Hepatocyte (in vitro differentiated cells): Measurements from ENCODE around the gene SLC4A3. TPM values are rescaled to one million over a fixed set of nuclear protein-coding genes. Genes with fewer than 3 reads are reported as not detected.

Experiments used
- DNase-seq: peaks from one replicate; pipeline ENCODE4 v3.0.0-alpha.2; 2016; ENCODE audit warnings: low spot score
- H2AFZ ChIP-seq: fragments of 200-600 bp; sonication (generic); 2 replicates; pipeline ENCODE4 v1.6.0; 2016; ENCODE audit warnings: antibody characterized with exemption, mild to moderate bottlenecking
- H3K27ac ChIP-seq: fragments of 200-600 bp; sonication (generic); 2 replicates; pipeline ENCODE4 v1.5.1; 2016; ENCODE audit warnings: mild to moderate bottlenecking
- H3K27me3 ChIP-seq: fragments of 200-600 bp; sonication (generic); 2 replicates; pipeline ENCODE4 v1.6.1; 2016
- H3K36me3 ChIP-seq: fragments of 200-600 bp; sonication (generic); replicated peaks from 2 replicates; pipeline ENCODE4 v1.5.1; 2016; ENCODE audit warnings: low read depth; ENCODE audit not compliant: insufficient read depth
- H3K4me1 ChIP-seq: fragments of 200-600 bp; sonication (generic); 2 replicates; pipeline ENCODE4 v1.5.1; 2016; ENCODE audit warnings: mild to moderate bottlenecking, moderate library complexity; ENCODE audit not compliant: insufficient read depth
- H3K4me2 ChIP-seq: fragments of 200-600 bp; sonication (generic); 2 replicates; pipeline ENCODE4 v1.6.0; 2016
- H3K4me3 ChIP-seq: fragments of 200-600 bp; sonication (generic); 2 replicates; pipeline ENCODE4 v1.5.1; 2016; ENCODE audit warnings: mild to moderate bottlenecking
- H3K79me2 ChIP-seq: fragments of 200-600 bp; sonication (generic); 2 replicates; pipeline ENCODE4 v1.6.0; 2017; ENCODE audit warnings: mild to moderate bottlenecking
- H3K9me2 ChIP-seq: fragments of 200-600 bp; sonication (generic); replicated peaks from 2 replicates; pipeline ENCODE4 v1.6.0; 2017; ENCODE audit warnings: mild to moderate bottlenecking; ENCODE audit not compliant: insufficient read depth
- H3K9me3 ChIP-seq: fragments of 200-600 bp; sonication (generic); 2 replicates; pipeline ENCODE4 v1.5.1; 2016; ENCODE audit warnings: low read depth, mild to moderate bottlenecking
- H4K20me1 ChIP-seq: fragments of 200-600 bp; sonication (generic); 2 replicates; pipeline ENCODE4 v1.6.0; 2016; ENCODE audit warnings: mild to moderate bottlenecking; ENCODE audit not compliant: insufficient read depth, poor library complexity, severe bottlenecking
- CTCF ChIP-seq: fragments of 200-600 bp; sonication (generic); IDR thresholded peaks from 2 replicates; pipeline ENCODE4 v1.5.1; 2016; ENCODE audit warnings: antibody characterized with exemption, mild to moderate bottlenecking; ENCODE audit not compliant: poor library complexity
- EZH2 ChIP-seq: fragments of 200-600 bp; sonication (generic); IDR thresholded peaks from 2 replicates; pipeline ENCODE4 v1.6.1; 2016; ENCODE audit warnings: antibody characterized with exemption, mild to moderate bottlenecking, borderline replicate concordance
- EZH2phosphoT487 ChIP-seq: fragments of 200-600 bp; sonication (generic); IDR thresholded peaks from one replicate; pipeline ENCODE4 v1.6.1; 2018; ENCODE audit warnings: antibody characterized with exemption, mild to moderate bottlenecking, low read depth, moderate library complexity; ENCODE audit not compliant: unreplicated experiment, severe bottlenecking
- WGBS: methylation state at CpG from one replicate; pipeline ENCODE4 v1.1.6; 2016; ENCODE audit warnings: low lambda C conversion rate; ENCODE audit errors: missing lambda C conversion rate; 5-methylcytosine and 5-hydroxymethylcytosine counted together
- polyA plus RNA-seq: library from polyadenylated mRNA; unstranded; fragments of >200 nt; fragmentation: Nextera tagmentation; extraction: Ambion mirVana; gene quantifications from 2 replicates; pipeline ENCODE4 v1.2.1, GENCODE V29; 2016
- total RNA-seq: library from RNA; depleted of rRNA; stranded (reverse); fragments of >200 nt; gene quantifications from 2 replicates; pipeline ENCODE4 v1.2.3, GENCODE V29; 2014

SLC4A3 gene
- total and polyA plus RNA-seq, 2 experiments from 2014 or later: 3.0 to 8.1 TPM

GRCh38 chr2:219661955-219662395 lies 34.5 kb downstream of the SLC4A3 start:
- Histone ChIP-seq H3K9me3 (no peaks in the 10 kb centered on the region), H3K27ac (peak overlapping the region; percentile 82), H3K79me2 (no peaks in the 10 kb centered on the region), H3K4me2 (peak overlapping the region; percentile 34), H3K36me3 (no peaks in the 10 kb centered on the region), H2AFZ (no peak overlapping the region), H4K20me1 (no peaks in the 10 kb centered on the region), H3K4me3 (no peak overlapping the region), H3K27me3 (no peaks in the 10 kb centered on the region), H3K9me2 (no peaks in the 10 kb centered on the region), H3K4me1 (peaks cover 9% of the 10 kb centered on the region)
- no peak for TF ChIP-seq CTCF
- TF ChIP-seq EZH2: no peak
- no peak for TF ChIP-seq EZH2phosphoT487
- peak; percentile 46 for DNase-seq
- 68% methylated on average over 1 of the region's 1 CpG for WGBS

- no peaks in the 10 kb centered on the region for H3K9me2 ChIP-seq
- no peaks in the 10 kb centered on the region for H4K20me1 ChIP-seq
- DNase-seq: no peak
- H3K4me1 ChIP-seq: peaks cover 9% of the 10 kb centered on the region
- H3K27ac ChIP-seq: peak overlapping the region; percentile 82
- H3K4me2 ChIP-seq: peak overlapping the region; percentile 34
- TF ChIP-seq EZH2 (no peak), CTCF (no peak), EZH2phosphoT487 (no peak)
- H3K27me3 ChIP-seq: no peaks in the 10 kb centered on the region
- H3K9me3 ChIP-seq: no peaks in the 10 kb centered on the region
- H3K4me3 ChIP-seq: no peak overlapping the region
- H2AFZ ChIP-seq: no peak overlapping the region
- H3K79me2 ChIP-seq: no peaks in the 10 kb centered on the region
- H3K36me3 ChIP-seq: no peaks in the 10 kb centered on the region
These were observed 35.1 kb downstream of the SLC4A3 start for GRCh38 chr2:219662566-219662965.

- H2AFZ ChIP-seq: no peak overlapping the region
- H3K4me3 ChIP-seq: no peak overlapping the region
- no peaks in the 10 kb centered on the region for H3K36me3 ChIP-seq
- DNase-seq: no peak
- H3K4me2 ChIP-seq: no peak overlapping the region
- TF ChIP-seq CTCF: no peak
- no peak for TF ChIP-seq EZH2
- H3K4me1 ChIP-seq: peaks cover 9% of the 10 kb centered on the region
- H3K27me3 ChIP-seq: no peaks in the 10 kb centered on the region
- 84% methylated on average over 11 of the region's 11 CpGs for WGBS
- H4K20me1 ChIP-seq: no peaks in the 10 kb centered on the region
- H3K79me2 ChIP-seq: no peaks in the 10 kb centered on the region
- H3K9me3 ChIP-seq: no peaks in the 10 kb centered on the region
- peak overlapping the region; percentile 82 for H3K27ac ChIP-seq
- no peaks in the 10 kb centered on the region for H3K9me2 ChIP-seq
These were observed 35.8 kb downstream of the SLC4A3 start for GRCh38 chr2:219663116-219663762.

GRCh38 chr2:219664041-219664440 lies 36.6 kb downstream of the SLC4A3 start:
- Histone ChIP-seq H4K20me1 (no peaks in the 10 kb centered on the region), H3K4me2 (no peak overlapping the region), H3K27ac (no peak overlapping the region), H3K4me3 (no peak overlapping the region), H3K4me1 (peaks cover 9% of the 10 kb centered on the region), H3K79me2 (no peaks in the 10 kb centered on the region), H3K36me3 (no peaks in the 10 kb centered on the region), H2AFZ (no peak overlapping the region), H3K9me3 (no peaks in the 10 kb centered on the region), H3K9me2 (no peaks in the 10 kb centered on the region), H3K27me3 (no peaks in the 10 kb centered on the region)
- WGBS: 95% methylated on average over 5 of the region's 5 CpGs
- DNase-seq: no peak
- no peak for TF ChIP-seq EZH2phosphoT487
- no peak for TF ChIP-seq EZH2
- no peak for TF ChIP-seq CTCF
